Kidney capillary endothelial cell (primary cell): ENCODE results near the gene BASP1.
"Not testable (repeated sequence)": the region's sequence is repeated elsewhere in the genome, so short reads cannot be mapped to it uniquely, and the experiment has no call there.

Experiments used
- DNase-seq: peaks from one replicate; pipeline ENCODE4 v3.0.0-alpha.2; 2018; ENCODE audit warnings: low spot score

BASP1 gene

DNA sequence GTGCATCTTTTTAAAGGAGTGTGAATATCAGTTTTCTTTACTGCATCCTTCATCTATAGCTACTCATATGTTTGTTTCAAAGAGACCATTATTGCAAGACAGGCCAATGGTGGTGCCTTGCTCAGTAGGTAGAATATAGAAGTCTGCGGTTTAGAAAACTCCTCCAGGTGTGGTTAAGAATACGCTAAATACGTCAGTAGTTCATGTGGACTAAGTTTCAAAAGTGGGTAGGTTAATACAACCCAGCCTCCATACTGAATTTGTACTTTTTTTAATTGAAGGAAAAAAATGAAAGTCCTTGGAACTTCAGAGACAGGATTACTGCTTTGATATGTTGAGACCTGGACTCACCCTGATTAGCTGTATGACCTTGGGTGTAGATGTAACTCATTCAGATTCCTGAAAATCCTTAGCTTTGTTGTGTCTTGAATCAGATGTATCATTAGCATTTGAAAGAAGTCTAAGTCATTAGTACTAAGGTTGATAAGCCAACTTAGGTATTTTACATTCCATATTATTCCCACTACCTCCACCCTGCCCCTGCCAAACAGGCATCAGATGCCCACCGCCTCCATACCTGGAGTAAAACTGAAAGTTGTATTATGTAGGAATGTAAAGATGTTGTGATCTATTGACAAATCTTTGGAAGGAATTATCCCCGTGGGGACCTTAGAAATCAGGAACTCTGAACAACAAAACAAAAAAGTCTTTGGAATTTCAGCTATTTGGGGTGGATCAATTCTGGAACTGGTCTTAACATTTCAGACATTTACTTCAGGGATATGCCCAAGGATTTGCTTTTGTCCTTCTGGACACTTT is 6.1 kb downstream of the BASP1 start:
- DNase-seq: no peak

GRCh38 chr5:17224858-17225511 is 7.6 kb downstream of the BASP1 start:
- DNase-seq: no peak

- no peak for DNase-seq
These were observed 8.1 kb downstream of the BASP1 start for GRCh38 chr5:17225520-17225919.

GRCh38 chr5:17227868-17228267 is 10.4 kb downstream of the BASP1 start:
- no peak for DNase-seq

DNA sequence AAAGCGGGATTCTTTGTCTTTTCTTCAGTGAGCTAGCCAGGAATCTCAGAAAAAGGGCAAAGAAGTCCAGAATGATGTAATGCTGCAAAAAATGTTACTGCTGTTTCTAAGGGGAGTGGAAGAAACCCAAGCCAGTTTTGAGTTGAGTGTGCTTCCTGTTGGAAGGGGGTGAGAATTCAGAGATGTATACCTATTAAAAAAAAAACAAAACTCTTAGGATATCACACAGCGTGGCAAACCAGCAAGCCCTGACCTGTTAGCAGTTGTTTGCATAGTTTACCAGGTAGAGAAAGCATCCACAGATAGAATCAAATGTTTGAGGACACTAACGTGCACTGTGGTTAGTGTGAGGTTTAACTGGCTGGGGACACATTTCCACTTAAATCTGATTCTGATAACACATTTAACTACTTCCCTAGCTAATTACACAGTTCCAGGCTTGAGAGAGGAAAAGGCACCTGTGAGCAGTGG is 11.4 kb downstream of the BASP1 start:
- no peak for DNase-seq

GRCh38 chr5:17229313-17229712 is 11.9 kb downstream of the BASP1 start:
- DNase-seq: no peak

GRCh38 chr5:17230191-17230590 is 12.8 kb downstream of the BASP1 start:
- DNase-seq: no peak

GRCh38 chr5:17230808-17231525 is 13.5 kb downstream of the BASP1 start:
- no peak for DNase-seq

DNA sequence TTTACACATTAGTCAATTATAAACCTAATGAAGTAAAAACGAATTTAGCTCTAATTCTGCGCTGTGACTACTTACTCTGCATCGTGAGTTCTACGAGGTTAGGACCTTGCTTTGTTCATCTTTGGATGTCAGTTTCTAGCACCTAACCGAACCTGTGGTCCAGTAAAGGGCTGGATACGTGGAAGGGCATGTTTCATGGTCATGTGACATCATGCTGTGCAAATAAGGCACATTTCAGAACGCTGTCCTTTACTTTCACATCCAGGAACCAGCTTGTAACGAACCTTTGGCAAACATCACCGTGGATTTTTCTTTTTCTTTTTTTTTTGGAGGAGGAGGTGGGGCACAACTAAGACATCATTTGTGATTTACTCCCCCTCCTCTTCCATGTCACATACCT is 15.0 kb downstream of the BASP1 start:
- DNase-seq: no peak

DNA sequence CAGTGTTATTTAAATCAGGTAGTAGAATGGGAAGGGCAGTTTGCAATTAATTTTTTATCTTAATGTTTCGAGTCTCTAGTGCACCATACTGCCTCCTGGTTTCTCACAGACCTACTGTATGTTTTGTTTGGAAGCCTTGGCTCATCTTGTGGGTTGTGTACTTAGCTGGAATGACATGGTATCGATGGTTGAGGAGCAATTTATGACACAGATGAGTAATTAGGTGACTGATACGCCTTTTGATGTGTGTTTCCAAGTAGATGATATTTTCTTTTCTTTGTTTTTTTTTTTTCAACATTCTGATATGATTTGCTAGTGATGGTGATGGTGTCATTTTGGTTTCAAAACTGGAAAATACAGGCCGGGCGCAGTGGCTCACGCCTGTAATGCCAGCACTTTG is 16.1 kb downstream of the BASP1 start:
- no peak for DNase-seq

- DNase-seq: no peak
These were observed 16.9 kb downstream of the BASP1 start for GRCh38 chr5:17234374-17234773.

DNA sequence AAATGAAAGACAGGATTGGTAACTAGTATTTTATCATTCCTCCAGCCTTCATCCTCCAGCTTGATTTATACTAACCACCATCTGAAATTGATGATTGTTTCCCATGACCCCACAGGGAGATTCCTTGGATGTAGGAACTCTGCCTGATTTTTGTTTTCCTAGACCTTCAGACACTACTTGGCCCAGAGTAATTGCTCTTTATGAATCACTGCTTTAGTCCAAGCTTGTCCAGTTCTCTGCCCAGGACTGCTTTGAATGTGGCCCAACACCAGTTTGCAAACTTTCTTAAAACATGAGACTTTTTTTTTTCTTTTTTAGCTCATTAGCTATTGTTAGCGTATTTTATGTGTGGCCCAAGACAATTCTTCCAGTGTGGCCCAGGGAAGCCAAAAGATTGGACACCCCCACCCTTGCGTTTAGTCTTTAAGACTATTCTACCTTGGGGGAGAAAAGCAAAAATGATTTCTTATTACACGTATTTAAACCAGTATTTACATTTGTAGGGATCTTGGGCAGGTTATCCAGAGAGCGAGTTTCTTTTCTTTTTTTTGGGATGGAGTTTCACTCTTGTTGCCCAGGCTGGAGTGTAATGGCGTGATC is 18.4 kb downstream of the BASP1 start:
- DNase-seq: no peak

GRCh38 chr5:17238521-17239041 is 21.1 kb downstream of the BASP1 start:
- no peak for DNase-seq

DNA sequence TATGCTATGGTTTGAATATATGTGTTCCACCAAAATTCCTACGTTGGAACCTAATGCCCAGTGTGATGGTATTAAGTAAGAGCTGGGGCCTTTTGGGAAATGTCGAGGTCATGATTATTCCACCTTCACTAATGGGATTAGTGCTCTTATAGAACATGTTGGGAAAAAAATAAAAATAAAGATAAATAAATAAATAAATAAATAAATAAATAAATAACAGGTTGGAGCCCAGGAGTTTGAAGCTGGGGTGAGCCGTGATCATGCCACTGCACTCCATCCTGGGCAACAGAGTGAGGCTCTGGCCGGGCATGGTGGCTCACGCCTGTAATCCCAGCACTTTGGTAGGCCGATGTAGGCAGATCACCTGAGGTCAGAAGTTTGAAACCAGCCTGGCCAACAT is 22.5 kb downstream of the BASP1 start:
- DNase-seq: no peak

- no peak for DNase-seq
These were observed 23.1 kb downstream of the BASP1 start for GRCh38 chr5:17240487-17240886.

- DNase-seq: no peak
These were observed 24.2 kb downstream of the BASP1 start for GRCh38 chr5:17241635-17242034.

GRCh38 chr5:17243287-17244063 is 26.0 kb downstream of the BASP1 start:
- no peak for DNase-seq

DNA sequence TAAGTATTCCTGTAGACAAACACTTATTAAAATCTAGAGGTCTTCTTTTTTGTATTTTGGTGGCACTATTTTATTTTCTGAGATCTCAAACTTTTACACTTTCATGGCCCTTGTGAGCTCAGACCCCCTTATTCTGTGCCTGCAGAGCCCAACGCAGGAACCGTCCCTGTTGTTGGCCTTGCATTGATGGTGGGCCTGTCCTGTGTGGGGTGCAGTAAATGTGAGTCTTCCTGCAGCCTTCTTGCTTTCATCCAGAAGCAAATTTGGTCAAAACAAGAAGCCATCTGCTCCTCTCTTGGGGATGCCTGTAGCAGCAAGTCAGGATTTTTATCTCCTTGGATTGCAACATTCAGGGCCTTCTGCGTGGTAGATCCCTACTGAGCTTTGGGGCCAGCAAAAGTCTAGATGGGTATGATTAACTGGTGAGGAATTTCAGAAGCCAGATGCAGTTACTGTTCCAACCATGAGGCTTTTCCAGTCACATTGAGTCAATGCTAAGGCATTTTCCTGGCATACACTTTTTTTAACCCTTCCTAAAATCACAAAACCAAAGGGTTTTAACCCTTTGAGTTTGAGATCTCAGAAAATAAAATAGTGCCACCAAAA is 31.7 kb downstream of the BASP1 start:
- peak; percentile 80 for DNase-seq

DNA sequence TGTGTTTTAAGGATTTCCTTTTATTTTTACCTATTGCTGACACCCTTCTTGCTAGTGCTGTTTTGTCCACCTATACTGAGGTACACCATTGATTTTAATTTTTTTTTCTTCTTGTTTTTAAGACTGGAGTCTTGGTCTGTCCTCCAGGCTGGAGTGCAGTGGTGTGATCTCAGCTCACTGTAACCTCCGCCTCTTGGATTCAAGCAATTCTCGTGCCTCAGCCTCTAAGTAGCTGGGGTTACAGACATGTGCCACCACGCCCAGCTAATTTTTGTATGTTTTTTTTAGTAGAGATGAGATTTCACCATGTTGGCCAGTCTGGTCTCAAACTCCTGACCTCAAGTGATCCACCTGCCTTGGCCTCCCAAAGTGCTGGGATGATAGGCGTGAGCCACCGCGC is 32.4 kb downstream of the BASP1 start:
- not testable (repeated sequence) for DNase-seq

- DNase-seq: no peak
These were observed 35.1 kb downstream of the BASP1 start for GRCh38 chr5:17252543-17252942.

DNA sequence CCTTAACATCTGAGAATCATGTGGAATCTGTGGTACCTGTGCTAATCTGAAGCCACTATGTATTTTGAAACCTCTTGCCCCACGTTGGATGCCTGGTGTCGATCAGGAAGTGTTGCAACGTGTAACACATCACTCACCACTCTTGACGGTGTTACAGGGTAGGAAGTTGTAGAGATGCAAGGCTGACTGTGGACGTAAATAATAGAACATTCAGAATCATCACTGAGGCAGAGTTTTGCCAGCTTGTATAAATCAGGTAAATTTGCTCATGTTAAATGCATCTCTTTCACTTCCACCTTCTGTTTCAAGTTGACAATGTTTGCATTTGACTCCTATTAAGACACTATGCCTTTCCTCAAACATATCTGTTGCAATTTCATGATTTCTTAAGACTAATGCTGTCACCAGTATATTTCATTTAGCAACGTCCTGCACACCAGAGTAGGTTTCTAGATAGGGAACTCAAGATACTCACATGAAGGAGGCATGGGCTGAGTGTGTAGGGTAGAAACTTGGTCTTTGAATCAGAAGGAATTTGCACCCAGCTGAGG is 38.1 kb downstream of the BASP1 start:
- no peak for DNase-seq
